Measurements from ENCODE around the gene SUCO. TPM values are rescaled to one million over a fixed set of nuclear protein-coding genes. Genes with fewer than 3 reads are reported as not detected.
A peak's percentile ranks its signal among the peaks of the same experiment; 100 is the strongest.

Gene SUCO
- total and polyA plus RNA-seq, 2 of the 4 experiments (the other 2 are of a cell fraction): 11.4 to 21.5 TPM

GRCh38 chr1:172658871-172659453 is 126.0 kb downstream of the SUCO start, which contains the start of gene FASLG:
FASLG (plus strand) TSS chr1:172659103; CDS start chr1:172659202, 99 bp downstream.
- Histone ChIP-seq H4K91ac (ENCODE audit: insufficient read depth, low read depth, low read length) (no peak within 1 kb of the TSS), H3K9me1 (ENCODE audit: insufficient read depth, low read length) (0 out of 2 replicates have a peak, but pooled peaks cover 3% of the 10 kb centered on the region), H3K4ac (ENCODE audit: low read depth, low read length) (no peak within 1 kb of the TSS), H3K79me1 (ENCODE audit: low read depth in 1 of 2, low read length in 2 of 2) (no peaks in the 10 kb centered on the region), H3K18ac (ENCODE audit: low read depth, low read length) (no peak within 1 kb of the TSS), H2AK5ac (ENCODE audit: low read depth, low read length) (peak within 1 kb of the TSS; percentile 9; the same call in 1 of the 2 replicates), H3K4me3 (ENCODE audit: insufficient read depth, low read depth, low read length) (no peak within 1 kb of the TSS), H2AK9ac (replicated peaks; ENCODE audit: low read depth, low read length, poor library complexity) (no peak within 1 kb of the TSS), H4K5ac (ENCODE audit: low read depth, low read length) (no peak within 1 kb of the TSS), H2BK5ac (ENCODE audit: low read depth, low read length, poor library complexity, severe bottlenecking) (no peak within 1 kb of the TSS), H3K27me3 (ENCODE audit: control insufficient read depth, insufficient read depth, low read length) (no peaks in the 10 kb centered on the region), H4K8ac (ENCODE audit: low read depth in 2 of 2, low read length in 2 of 2) (no peak within 1 kb of the TSS), H2BK20ac (ENCODE audit: low read depth, low read length) (no peak within 1 kb of the TSS), H3K27ac (ENCODE audit: insufficient read depth, low read length) (no peak within 1 kb of the TSS), H3K9ac (ENCODE audit: low read depth, low read length) (no peak within 1 kb of the TSS), H2AFZ (replicated peaks; ENCODE audit: low read length, poor library complexity) (peak within 1 kb of the TSS; percentile 46), H3K23ac (ENCODE audit: low read depth, low read length) (no peak within 1 kb of the TSS), H4K20me1 (ENCODE audit: insufficient read depth, low read length) (no peaks in the 10 kb centered on the region), H3K56ac (ENCODE audit: extremely low read depth, insufficient read depth, low read length) (no peak within 1 kb of the TSS), H3K4me2 (ENCODE audit: low read depth, low read length) (no peak within 1 kb of the TSS), H2BK15ac (ENCODE audit: low read depth, low read length) (no peak within 1 kb of the TSS), H3K14ac (replicated peaks; ENCODE audit: low read depth, low read length) (no peak within 1 kb of the TSS; the same call in 1 of the 2 replicates), H3K9me3 (ENCODE audit: control insufficient read depth, insufficient read depth, low read length) (no peaks in the 10 kb centered on the region), H3K36me3 (ENCODE audit: control insufficient read depth, insufficient read depth, low read length) (no peaks in the 10 kb centered on the region), H3K4me1 (ENCODE audit: control insufficient read depth, insufficient read depth, low read length) (no peaks in the 10 kb centered on the region), H2BK120ac (ENCODE audit: low read depth, low read length) (no peak within 1 kb of the TSS)
- in situ Hi-C loops (cut with MboI; ENCODE audit: low sequenced_read_pairs) (no loop called here), intact Hi-C loops (cut with micrococcal nuclease) (no loop called here), dilution Hi-C loops (cut with HindIII; ENCODE audit: low sequenced_read_pairs, unreplicated experiment) (no loop called here)
- no TSS peak for BruUV-seq (replicated peaks)
- peak; percentile 14 for DNase-seq
- ATAC-seq (ENCODE audit: low read depth): no peak
- CTCF ChIA-PET: interaction anchor here (0.6 kb wide), 1 partner anchor 51 kb away, joined by 5 read pairs; no protein-coding TSS in a partner anchor
- POLR2A ChIA-PET (ENCODE audit: unreplicated experiment): no interaction called here
- WGBS, 2 experiments (ENCODE audit: extremely low coverage in 2 of 2, insufficient read length in 1 of 2): 56% methylated on average over 3 of the region's 11 CpGs; no CpG with 5 or more reads in 1 of the 2 experiments
- no peak for TF ChIP-seq MAZ (IDR thresholded peaks at IDR 0.05; ENCODE audit: borderline replicate concordance, low read depth, low read length)
- TF ChIP-seq RAD21 (IDR thresholded peaks at IDR 0.05; ENCODE audit: low read length): no peak
- no peak for TF ChIP-seq RCOR1 (IDR thresholded peaks at IDR 0.05; ENCODE audit: insufficient replicate concordance, low read length)
- no peak for TF ChIP-seq USF2 (IDR thresholded peaks at IDR 0.05; ENCODE audit: low read depth, low read length)
- TF ChIP-seq CEBPB (IDR thresholded peaks at IDR 0.05; ENCODE audit: low read depth, low read length): no peak
- no peak for TF ChIP-seq BHLHE40 (IDR thresholded peaks at IDR 0.05; ENCODE audit: low read depth, low read length)
- no peak for TF ChIP-seq POLR2A (IDR thresholded peaks at IDR 0.05; ENCODE audit: low read depth, low read length)
- no peak for TF ChIP-seq CTCF (conservative IDR thresholded peaks at IDR 0.05; ENCODE audit: low read depth, low read length)
- no peak for TF ChIP-seq FOS (IDR thresholded peaks at IDR 0.05; ENCODE audit: low read depth, low read length)

Measured in IMR-90 (cell line).